T-helper 17 cell (primary cell): ENCODE measurements around the gene DIRAS1. TPM values are rescaled to one million over a fixed set of nuclear protein-coding genes. Genes with fewer than 3 reads are reported as not detected.
A peak's percentile ranks its signal among the peaks of the same experiment; 100 is the strongest.

Source experiments
- ATAC-seq: fragments of 150-1000 bp; cut with Tn5 transposase; 2 replicates; pipeline ENCODE4 v1.10.0; 2021; ENCODE audit warnings: mild to moderate bottlenecking, moderate library complexity
- DNase-seq, 3 donors: peaks; one replicate each; pipeline versions ENCODE4 v3.0.0 to v3.0.0-alpha.2; 2020 to 2021
- H3K9me3 ChIP-seq: one replicate; pipeline ENCODE4 v1.7.0; 2013; ENCODE audit warnings: low read length, mild to moderate bottlenecking; ENCODE audit not compliant: control insufficient read depth, poor library complexity, severe bottlenecking
- H3K27ac Mint-ChIP-seq: one replicate; pipeline ENCODE4 v1.8.0; 2022; ENCODE audit warnings: mild to moderate bottlenecking, moderate library complexity, mixed read lengths
- H3K27me3 Mint-ChIP-seq: one replicate; pipeline ENCODE4 v1.8.0; 2022; ENCODE audit warnings: mixed read lengths
- H3K36me3 Mint-ChIP-seq: one replicate; pipeline ENCODE4 v1.8.0; 2022; ENCODE audit warnings: low read depth, mixed read lengths
- H3K4me1 Mint-ChIP-seq: one replicate; pipeline ENCODE4 v1.8.0; 2022; ENCODE audit warnings: mild to moderate bottlenecking, mixed read lengths
- H3K4me3 Mint-ChIP-seq: one replicate; pipeline ENCODE4 v1.8.0; 2022; ENCODE audit warnings: mild to moderate bottlenecking, moderate library complexity, mixed read lengths
- total RNA-seq, 4 donors: library from RNA in 2 of 4; stranded (reverse) in 2 of 4; gene quantifications; one replicate each; pipeline ENCODE4 v1.2.3 and lab custom pipeline; 2022 to 2026

The DIRAS1 gene
- total RNA-seq, 2 donors from 2014 or later = 0.40 to 0.42 TPM

GRCh38 chr19:2728783-2729387 is 7.7 kb upstream of the DIRAS1 start:
- peaks cover 23% of the 10 kb centered on the region for H3K27me3 Mint-ChIP-seq
- ATAC-seq (no peak), DNase-seq (no peak)
- no peak overlapping the region for H3K27ac Mint-ChIP-seq
- H3K4me3 Mint-ChIP-seq = no peak overlapping the region
- H3K4me1 Mint-ChIP-seq = no peaks in the 10 kb centered on the region
- peaks cover 4% of the 10 kb centered on the region for H3K36me3 Mint-ChIP-seq
- no peaks in the 10 kb centered on the region for H3K9me3 ChIP-seq

- Mint-ChIP-seq H3K4me3 (no peak overlapping the region), H3K27me3 (peaks cover 29% of the 10 kb centered on the region), H3K36me3 (peaks cover 3% of the 10 kb centered on the region), H3K27ac (no peak overlapping the region), H3K4me1 (no peaks in the 10 kb centered on the region)
- no peak for DNase-seq
- no peaks in the 10 kb centered on the region for H3K9me3 ChIP-seq
- no peak for ATAC-seq
Measured at GRCh38 chr19:2727640-2727944, 6.4 kb upstream of the DIRAS1 start.

DNA sequence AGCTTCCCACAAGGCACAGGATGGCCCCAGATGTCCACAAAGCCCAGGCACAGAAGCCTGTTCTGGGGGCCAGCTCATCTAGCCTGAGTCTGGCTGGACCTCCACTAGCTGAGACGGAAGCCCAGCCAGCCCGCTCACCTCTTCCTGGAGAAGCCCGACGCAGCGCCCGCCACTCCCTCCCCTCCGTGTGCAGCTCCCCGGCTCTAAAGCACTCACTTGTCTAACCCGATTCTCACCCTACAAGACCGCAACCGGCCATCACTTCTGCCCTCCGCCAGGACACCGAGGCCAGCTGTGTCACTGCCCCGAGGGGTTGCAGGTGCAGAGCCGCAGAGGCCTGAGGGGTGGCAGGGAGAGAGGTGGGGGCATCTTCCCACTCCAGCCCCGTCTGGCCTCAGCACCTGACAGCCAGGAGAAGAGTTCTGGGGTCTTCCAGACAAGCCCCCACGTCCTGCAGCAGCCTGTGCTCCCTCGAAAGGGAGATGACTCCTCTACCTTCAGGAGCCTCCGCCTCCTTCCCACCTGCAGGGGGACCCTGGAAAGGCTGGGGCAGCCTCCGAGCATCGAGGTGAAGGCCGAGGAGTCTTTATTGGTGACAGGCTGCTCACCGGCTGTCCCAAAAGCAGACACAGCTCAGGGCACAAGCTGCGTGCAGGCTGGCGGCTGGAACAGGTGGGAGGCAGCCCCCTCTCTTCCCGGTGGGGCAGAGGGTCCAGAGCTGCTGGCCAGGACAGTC is 5.9 kb upstream of the DIRAS1 start:
- ATAC-seq (no peak), DNase-seq (no peak)
- peaks cover 29% of the 10 kb centered on the region for H3K27me3 Mint-ChIP-seq
- peaks cover 3% of the 10 kb centered on the region for H3K36me3 Mint-ChIP-seq
- no peaks in the 10 kb centered on the region for H3K9me3 ChIP-seq
- H3K4me1 Mint-ChIP-seq = no peaks in the 10 kb centered on the region
- H3K4me3 Mint-ChIP-seq = no peak overlapping the region
- H3K27ac Mint-ChIP-seq = no peak overlapping the region

DNA sequence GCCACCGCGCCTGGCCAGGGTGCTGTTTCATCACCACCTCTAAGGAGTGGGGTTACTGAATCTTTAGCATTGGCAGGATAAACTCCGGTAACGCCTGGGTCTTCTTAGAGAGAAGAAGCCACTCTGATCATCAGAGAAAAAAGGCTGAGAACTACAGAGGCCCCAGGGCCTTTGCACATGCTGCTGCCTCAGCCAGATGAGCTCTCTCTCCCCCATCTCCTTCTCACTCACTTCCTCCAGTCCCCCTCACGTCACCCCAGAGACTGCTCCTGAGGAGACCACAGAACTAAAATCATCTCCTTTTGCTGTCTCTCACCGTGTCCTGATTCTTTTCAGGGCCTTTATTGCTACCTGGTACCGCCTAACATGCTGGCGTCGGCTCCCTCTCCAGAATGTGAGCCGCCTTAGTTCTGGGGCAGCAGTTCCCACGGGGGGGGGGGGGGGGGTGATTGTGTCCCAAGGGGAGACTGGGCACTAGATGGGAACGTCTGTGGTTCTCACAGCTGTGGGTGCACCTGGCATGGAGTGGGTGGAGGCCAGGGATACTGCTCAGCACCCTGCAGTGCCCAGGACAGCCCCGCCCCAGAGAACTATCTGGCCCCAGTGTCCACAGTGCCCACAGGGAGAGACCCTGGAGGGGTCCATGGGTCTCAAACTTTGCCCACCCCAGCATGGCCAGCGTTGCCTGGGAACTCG is 5.1 kb upstream of the DIRAS1 start:
- H3K4me3 Mint-ChIP-seq = peak overlapping the region; percentile 33
- DNase-seq (no peak), ATAC-seq (no peak)
- H3K27me3 Mint-ChIP-seq = peaks cover 29% of the 10 kb centered on the region
- no peaks in the 10 kb centered on the region for H3K9me3 ChIP-seq
- H3K4me1 Mint-ChIP-seq = no peaks in the 10 kb centered on the region
- no peak overlapping the region for H3K27ac Mint-ChIP-seq
- H3K36me3 Mint-ChIP-seq = peaks cover 3% of the 10 kb centered on the region

DNA sequence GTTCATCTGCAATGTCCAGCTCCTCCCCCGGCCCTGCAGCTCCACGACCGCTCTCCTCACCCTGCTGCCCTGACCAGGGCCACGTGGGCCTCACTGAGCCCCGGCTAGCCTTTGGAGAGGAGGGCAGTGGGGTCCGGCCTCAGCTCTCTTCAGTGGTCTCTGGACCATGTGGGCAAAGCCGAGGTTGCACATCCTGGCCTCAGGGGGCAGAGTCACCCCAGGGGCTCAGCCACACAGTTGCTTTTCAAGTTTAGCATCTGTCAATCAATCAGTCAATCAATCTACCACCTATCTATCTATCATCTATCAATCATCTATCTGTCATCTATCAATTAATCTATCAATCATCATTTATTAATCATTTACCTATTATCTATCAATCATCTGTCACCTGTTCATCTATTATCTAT is 3.0 kb upstream of the DIRAS1 start:
- H3K4me1 Mint-ChIP-seq = peaks cover 2% of the 10 kb centered on the region
- no peak overlapping the region for H3K27ac Mint-ChIP-seq
- no peak overlapping the region for H3K4me3 Mint-ChIP-seq
- DNase-seq = no peak
- H3K27me3 Mint-ChIP-seq = peaks cover 34% of the 10 kb centered on the region
- H3K36me3 Mint-ChIP-seq = peaks cover 3% of the 10 kb centered on the region
- no peaks in the 10 kb centered on the region for H3K9me3 ChIP-seq
- no peak for ATAC-seq

GRCh38 chr19:2723747-2724146 is 2.6 kb upstream of the DIRAS1 start:
- ATAC-seq = no peak
- Mint-ChIP-seq H3K27me3 (peaks cover 34% of the 10 kb centered on the region), H3K4me3 (no peak overlapping the region), H3K27ac (no peak overlapping the region), H3K36me3 (peaks cover 3% of the 10 kb centered on the region), H3K4me1 (peaks cover 2% of the 10 kb centered on the region)
- no peak for DNase-seq
- H3K9me3 ChIP-seq = no peaks in the 10 kb centered on the region

- H3K4me3 Mint-ChIP-seq = no peak overlapping the region
- peaks cover 3% of the 10 kb centered on the region for H3K36me3 Mint-ChIP-seq
- no peaks in the 10 kb centered on the region for H3K9me3 ChIP-seq
- DNase-seq (no peak), ATAC-seq (no peak)
- no peak overlapping the region for H3K27ac Mint-ChIP-seq
- H3K4me1 Mint-ChIP-seq = peaks cover 2% of the 10 kb centered on the region
- peaks cover 35% of the 10 kb centered on the region for H3K27me3 Mint-ChIP-seq
Measured at GRCh38 chr19:2723345-2723715, 2.2 kb upstream of the DIRAS1 start.

- no peak for DNase-seq
- no peak for ATAC-seq
- Mint-ChIP-seq H3K27ac (no peak overlapping the region), H3K36me3 (peaks cover 3% of the 10 kb centered on the region), H3K4me1 (peaks cover 2% of the 10 kb centered on the region), H3K4me3 (peak overlapping the region; percentile 57), H3K27me3 (peaks cover 38% of the 10 kb centered on the region)
- no peaks in the 10 kb centered on the region for H3K9me3 ChIP-seq
Measured at GRCh38 chr19:2722541-2723344, 1.6 kb upstream of the DIRAS1 start.

DNA sequence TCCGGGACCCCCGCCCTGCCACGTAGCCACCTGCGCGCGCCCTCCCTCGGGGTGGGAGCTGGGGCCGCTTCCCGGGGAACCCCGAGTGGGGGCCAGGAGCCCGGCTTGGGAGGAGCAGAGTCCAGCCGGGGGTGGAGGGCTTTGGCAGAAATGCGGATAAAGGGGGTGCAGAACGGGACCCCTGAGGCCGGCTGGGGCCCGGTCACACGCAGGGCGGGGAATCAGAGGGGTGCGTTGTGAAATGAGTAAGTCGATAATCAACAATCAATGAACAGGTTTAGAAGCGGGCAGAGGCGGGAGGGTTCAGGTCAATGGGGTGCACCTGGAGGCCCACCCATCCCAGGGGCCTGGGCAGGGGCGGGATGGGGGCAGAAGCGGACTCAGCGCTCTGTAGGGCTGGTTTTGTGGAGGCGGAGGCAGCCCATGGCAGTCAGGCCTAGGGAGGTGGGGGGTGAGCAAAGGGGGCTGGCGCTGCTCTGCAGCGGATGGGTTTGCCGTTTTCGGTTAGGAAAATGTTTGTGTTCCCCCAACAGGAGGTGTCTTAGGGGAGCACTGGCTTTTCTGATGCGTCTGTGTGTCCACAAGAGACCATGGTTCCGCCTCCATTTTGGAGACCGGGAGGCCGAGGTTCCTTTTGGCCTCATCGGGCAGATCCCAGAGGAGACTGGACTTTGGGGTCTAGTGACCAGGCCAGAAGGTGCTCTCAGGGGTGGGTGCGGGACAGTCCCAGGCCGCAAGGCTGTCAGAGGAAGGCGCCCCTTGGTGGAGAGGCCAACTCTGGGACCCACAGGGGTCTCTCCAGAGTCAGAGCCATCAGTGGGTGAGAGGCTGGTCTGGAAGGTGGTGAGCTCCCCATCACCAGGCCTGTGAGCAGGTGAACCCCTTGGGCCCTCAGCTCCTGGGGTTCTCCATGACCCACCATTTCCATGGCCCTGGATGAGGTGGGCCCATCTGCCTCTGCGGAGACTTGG is 683 bp upstream of the DIRAS1 start:
- peaks cover 41% of the 10 kb centered on the region for H3K27me3 Mint-ChIP-seq
- DNase-seq = no peak
- peaks cover 2% of the 10 kb centered on the region for H3K4me1 Mint-ChIP-seq
- no peaks in the 10 kb centered on the region for H3K9me3 ChIP-seq
- no peak overlapping the region for H3K27ac Mint-ChIP-seq
- peaks cover 3% of the 10 kb centered on the region for H3K36me3 Mint-ChIP-seq
- peak overlapping the region; percentile 67 for H3K4me3 Mint-ChIP-seq
- no peak for ATAC-seq

- H3K9me3 ChIP-seq = no peaks in the 10 kb centered on the region
- no peak for ATAC-seq
- no peak overlapping the region for H3K27ac Mint-ChIP-seq
- H3K36me3 Mint-ChIP-seq = peaks cover 3% of the 10 kb centered on the region
- DNase-seq = no peak
- peaks cover 31% of the 10 kb centered on the region for H3K27me3 Mint-ChIP-seq
- peaks cover 2% of the 10 kb centered on the region for H3K4me1 Mint-ChIP-seq
- H3K4me3 Mint-ChIP-seq = peak overlapping the region; percentile 71
Measured at GRCh38 chr19:2719920-2720776, 1.0 kb downstream of the DIRAS1 start.

- H3K27ac Mint-ChIP-seq = no peak overlapping the region
- H3K4me3 Mint-ChIP-seq = no peak overlapping the region
- DNase-seq (no peak), ATAC-seq (no peak)
- H3K36me3 Mint-ChIP-seq = peaks cover 2% of the 10 kb centered on the region
- peaks cover 27% of the 10 kb centered on the region for H3K27me3 Mint-ChIP-seq
- peaks cover 2% of the 10 kb centered on the region for H3K4me1 Mint-ChIP-seq
- no peaks in the 10 kb centered on the region for H3K9me3 ChIP-seq
Measured at GRCh38 chr19:2719232-2719735, 1.9 kb downstream of the DIRAS1 start.
